T-helper 2 cell (primary cell): ENCODE data around the gene NAP1L4.
"Not testable (repeated sequence)": the region's sequence is repeated elsewhere in the genome, so short reads cannot be mapped to it uniquely, and the experiment has no call there.

ENCODE experiments used
- DNase-seq, 5 experiments: peaks; one replicate each; pipeline versions ENCODE4 v3.0.0 to v3.0.0-alpha.2; 2012 to 2022

The NAP1L4 gene

DNA sequence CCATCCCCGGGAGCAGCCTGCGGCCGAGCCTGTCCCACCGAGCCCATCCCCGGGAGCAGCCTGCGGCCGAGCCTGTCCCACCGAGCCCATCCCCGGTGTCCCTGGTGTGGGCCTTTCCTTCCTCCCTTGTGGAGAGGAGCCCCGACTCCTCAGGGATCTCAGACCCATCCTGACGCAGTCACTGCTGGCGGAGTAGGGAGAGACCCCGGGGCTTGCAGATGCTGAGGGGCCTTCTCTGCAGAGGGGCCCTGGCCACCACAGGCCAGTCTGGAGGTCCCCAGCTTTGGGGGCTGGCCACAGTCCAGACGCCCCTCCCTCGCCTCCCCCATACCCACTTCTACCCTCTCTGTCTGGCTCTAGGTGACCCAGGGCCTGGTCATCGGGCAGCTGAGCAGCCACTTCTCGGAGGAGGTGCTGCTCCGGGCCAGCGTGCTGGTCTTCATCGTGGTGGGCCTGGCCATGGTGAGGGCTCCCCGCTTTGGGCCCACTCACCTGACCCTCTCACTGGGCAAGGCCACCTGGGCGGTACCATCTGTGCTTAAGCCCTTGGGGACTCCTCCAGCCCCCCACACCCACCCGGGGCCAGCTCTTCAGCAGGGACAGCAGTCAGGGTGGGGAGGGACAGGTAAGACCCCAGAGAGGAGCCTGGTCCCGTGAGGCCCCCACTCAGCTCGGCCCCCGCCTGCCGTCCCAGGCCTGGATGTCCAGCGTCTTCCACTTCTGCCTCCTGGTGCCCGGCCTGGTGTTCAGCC, 70.2 kb downstream of the NAP1L4 start:
- no peak for DNase-seq

DNA sequence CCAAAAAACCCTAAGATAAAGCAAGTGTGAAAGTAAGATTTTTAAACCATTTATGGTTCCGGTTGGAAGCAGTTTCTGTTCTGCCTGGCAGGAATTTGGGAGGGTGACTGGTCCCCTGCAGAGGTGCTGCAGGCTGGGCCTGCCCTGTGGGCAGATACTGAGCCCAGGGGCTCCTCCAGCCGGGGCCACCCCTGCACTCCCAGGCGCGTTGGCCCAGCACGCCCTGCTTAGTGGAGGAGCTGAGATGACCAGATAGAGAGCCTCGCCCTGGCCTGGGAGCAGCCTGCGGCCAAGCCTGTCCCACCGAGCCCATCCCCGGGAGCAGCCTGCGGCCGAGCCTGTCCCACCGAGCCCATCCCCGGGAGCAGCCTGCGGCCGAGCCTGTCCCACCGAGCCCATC, 70.9 kb downstream of the NAP1L4 start:
- no peak for DNase-seq

DNA sequence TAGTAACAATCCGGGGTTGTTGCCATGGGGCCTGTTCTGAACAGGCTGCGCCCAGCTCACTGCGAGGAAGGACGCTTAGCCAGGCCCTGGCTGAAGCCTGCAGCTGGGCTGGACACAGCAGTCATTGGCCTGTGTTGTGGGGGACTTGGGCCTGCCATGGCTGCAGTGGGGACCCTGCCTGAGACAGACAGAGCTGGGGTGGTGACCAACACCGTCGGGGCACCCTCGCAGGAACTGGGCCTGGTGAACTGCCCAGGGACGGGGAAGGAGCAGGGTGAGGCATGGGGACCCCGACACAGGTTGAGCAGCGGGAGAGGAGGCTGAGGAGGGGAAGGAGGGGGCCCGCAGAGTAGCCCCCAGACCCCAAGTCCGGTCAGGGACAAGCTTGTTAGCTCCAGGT, 71.8 kb downstream of the NAP1L4 start:
- no peak for DNase-seq

DNA sequence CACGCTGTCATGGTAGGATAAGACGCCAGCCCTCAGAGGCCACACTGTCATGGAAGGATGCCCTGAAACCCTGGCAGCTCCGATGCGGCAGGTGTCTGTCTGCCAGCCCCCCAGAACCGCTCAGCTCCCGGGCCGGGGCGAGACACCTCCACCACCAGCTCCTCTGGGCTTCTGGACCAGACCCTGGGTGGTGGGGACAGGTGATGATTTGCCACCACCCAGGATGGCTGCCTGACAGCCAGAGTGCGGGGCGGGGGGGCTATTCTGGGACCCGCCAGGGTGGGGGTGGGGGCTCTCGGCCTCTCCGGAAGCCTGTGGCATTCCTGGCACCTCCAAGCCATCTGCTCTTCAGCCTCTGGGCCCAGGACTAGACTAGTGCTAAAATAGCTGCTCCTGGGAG, 72.3 kb downstream of the NAP1L4 start:
- no peak for DNase-seq

DNA sequence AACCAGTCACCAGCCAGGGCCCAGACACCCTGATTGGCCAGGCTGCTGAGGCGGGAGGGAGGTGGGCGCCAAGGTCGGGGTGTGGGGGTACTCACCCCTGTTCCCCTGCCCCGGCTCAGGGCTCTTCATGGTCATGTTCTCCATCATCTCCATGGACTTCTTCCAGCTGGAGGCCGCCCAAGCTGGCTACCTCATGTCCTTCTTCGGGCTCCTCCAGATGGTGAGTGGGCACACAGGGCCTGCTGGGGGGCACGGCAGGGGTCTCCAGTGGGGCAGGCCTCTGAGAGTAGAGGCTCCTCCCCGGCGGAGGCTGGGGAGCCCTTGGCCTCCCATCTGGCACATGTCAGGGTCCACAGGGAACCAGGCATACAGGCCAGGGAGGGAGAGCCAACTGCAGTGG, 72.9 kb downstream of the NAP1L4 start:
- DNase-seq: no peak

DNA sequence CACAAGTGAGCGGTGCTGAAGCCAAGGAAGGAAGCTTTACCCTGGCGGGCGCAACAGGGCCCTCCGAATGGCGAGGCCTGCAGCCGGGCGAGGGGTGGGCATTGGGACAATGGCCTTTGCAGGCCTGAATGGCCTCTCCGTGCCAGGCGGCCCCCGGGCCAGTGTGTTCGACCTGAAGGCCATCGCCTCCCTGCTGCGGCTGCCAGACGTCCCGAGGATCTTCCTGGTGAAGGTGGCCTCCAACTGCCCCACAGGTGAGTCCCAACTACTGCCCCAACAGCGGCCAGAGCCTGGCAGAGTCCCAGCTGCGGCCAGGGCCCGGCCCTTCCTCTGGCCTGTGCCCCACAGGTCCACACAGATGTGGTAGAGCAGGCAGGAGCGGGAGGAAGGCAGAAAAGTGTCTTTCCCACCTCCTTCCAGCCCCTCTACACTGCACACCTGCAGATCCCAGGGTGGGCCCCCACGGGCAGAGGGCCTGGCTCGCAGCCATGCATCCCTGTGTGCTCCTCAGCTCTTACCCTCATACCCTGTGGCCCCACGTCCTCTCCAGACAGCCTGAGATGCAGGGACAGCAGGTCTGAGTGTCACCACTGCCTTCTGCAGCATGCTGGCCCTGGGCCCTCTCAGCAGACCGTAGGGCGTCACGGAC, 74.2 kb downstream of the NAP1L4 start:
- DNase-seq: no peak

DNA sequence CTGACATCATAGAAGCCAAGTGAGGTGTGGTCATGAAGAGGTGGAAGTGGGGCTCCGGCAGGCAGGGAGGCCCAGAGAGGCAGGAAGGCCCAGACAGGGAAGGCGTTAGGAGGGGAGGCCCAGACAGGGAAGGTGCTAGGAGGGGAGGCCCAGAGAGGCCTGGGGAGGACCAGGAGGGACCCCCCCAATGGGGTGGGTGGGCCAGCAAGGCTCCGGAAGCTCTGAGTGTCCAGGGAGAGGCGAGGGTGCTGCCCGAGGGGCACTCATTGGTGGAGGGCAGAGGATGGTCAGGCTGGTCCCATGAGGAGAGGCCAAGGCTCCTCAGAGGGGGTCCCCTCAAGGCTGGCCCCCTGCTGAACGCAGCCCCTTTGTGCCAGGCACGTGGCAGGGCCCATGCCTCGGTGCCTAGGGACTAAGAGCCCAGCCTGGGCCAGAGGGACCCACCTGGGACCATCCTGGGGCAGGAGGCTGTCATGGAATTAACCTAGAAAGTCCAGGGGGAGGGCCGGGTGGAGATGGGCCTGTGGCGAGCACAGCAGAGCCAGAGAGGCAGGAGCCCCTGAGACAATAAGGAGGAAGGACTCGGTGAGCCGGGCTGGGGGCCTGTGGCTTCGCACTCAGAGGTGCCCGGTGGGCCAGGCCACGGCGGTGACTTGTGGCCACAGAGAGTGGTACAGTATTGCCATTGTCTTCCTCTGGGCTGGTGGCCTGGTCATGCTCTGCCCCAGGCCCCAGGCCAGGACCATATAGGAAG, 75.1 kb downstream of the NAP1L4 start:
- DNase-seq: no peak

DNA sequence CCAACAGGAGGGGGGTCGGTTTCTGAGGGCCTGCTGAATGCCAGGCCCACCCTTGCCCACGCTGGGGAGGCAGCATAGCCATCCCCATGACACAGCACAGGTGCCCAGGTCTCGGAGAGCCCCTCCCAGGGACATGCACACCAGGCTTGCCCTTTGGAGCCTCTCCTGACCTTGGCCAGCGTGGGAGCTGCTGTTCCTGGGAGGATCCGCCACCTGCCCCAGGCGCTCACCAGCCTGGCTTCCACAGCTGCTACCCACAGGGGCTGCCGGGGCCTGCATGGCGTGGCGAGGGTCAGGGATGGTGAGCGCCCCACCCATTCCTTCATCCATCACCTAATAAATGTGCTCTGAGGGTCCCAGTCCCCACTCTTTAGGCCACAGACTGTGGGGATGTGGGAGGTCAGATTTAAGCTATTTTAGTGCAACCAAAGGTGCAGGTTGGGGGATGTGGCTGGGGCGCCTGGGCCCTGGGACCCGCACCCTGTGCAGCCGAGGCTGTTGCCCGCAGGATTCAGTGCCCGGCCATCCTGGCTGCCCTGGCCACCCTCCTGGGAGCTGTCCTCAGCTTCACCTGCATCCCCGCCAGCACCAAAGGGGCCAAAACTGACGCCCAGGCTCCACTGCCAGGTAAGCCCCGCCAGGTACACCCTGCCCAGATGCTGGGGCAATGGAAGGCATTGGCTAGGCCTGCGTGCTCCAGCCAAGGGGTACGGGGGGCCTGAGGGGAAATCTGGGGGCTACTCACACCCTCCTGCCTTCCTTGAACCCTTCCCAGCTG, 75.8 kb downstream of the NAP1L4 start:
- DNase-seq: no peak

DNA sequence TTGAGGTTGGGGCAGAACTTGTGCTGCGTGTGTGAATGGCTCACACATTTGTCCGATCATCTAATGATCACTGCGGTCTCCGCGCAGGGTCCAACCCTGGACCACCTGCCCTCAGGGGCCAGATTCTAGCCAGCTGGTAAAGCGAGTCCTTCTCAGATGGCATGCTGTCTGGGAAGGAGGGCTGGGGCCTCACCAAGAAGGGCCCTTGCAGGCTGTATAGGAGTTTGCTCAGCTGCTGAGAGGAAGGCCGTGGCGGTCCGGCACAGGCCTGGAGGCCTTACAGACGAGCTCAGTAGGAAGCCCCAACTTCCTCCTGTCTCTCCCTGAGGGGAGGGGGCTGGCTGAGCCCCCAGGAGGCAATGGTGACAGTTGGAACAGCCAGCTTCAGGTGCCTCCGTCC, 76.7 kb downstream of the NAP1L4 start:
- DNase-seq: no peak

DNA sequence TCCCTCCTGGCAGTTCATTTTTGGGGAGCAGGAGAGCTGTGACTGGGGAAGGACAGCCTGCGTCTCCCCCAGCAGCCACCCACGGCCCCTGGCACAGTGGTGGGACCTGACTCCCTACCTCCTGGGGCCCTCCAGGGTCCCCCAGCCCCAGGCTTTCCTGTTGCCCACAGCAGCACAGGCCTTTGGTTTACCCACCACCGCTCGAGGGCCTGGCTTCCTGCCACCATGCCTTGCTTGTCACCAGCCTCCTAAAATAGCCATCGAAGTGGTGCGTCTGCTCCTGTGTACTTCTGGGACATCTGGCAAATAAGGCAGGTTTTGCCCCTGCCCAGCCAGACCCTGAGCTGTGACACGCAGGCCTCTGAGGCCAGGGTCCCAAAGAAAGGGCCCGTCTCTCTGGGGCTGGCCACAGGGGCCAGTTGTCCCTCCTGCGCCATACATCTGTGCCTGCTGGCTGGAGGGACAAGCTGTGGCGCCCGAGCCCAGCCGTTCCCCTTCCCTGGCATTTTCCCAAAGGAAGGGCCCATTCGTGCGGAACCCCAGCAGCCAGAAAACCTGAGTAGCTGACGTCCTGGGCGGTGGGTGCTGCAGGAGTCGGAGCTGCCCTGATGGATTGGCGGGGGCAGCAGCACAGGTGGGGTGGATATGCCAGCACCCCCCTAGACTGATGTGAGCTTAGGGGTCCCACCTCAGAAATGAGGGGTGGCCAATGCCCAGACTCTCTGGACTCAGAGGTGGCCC, 77.5 kb downstream of the NAP1L4 start:
- no peak for DNase-seq

DNA sequence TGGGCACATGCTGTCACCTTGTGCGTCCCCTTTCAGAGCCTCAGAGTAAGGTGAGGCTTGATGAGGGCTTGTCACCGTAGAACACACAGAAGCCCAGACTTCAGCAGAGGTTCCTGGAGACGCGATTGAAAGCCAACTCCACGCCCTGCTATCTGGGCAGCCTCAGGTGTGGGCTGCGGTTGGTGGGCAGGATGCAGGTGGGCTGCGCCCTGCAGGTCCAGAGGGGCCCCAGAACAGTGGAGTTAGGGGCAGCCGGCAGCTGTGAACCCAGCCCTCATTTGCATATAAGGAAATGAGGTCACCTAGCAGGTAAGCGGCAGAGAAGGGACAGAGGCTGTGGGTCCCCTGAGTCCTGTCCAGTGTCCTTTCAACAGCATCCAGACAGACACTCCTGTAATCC, 78.4 kb downstream of the NAP1L4 start:
- DNase-seq: no peak

DNA sequence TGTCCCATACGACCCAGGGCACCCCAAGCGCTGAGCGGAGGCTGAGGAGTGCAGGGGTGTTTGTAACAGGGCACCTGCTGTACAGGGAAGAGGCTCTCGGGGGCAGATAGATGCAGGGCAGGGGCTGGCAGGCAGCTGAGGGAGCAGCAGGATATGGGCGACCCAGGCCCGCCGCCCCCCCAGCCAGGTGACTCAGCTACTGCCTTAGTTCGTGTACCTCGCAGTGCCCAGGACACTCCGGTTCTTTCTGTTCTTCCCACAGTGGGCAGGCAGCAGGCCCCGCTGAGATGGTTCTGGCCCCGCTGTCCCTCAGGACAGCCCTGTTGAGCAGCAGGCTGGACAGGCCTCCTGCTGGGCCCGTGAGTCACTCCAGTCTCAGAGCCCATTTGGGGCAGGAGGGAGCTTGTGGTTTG, 79.1 kb downstream of the NAP1L4 start:
- DNase-seq: no peak

DNA sequence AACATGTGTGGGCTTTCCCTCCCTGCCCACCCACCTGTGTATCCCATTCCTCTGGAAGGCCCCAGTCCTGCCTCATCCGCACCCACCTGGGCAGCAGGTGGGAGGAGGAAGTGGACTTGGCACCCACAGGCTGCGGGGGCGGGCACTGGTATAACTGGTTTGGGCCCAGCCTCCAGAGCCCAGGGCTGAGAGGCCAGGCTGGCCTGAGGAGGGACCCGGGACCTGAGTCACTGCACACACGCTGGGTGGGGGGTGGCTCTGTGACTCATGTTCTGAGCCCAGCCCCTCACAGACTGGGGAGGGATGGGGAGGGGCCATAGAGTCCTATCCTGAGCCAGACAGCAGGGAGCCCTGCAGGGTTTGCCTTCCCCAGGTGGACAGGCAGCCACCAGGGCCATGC, 79.6 kb downstream of the NAP1L4 start:
- no peak for DNase-seq

DNA sequence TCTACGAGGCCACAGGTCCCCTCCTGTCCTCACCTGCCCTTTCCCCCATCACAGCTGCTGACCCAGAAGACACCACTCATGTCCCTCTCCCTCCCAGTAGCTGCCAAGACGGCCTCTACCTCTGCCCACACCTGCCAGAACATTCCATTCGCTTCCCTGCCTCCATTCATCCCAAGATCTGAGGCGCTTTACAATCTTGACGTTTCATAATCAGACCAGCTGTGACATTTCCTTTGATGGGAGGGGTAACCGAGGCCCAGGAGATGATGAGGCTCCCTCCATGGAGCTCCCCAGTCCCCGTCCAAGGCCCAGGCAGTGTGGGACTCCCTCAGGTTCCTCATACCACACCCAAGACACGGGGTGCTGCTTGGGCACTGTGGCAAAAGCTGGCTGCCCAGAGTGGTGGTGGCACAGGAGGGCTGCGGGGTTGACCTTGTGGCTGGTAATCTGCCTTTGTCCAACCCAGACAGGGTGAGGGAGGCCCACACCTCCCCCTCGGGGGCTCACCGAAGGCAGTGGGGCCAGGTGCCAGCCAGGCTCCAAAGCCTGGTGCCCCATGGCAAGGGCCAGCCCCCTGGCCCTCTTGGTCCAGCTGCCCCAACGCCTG, 80.2 kb downstream of the NAP1L4 start:
- DNase-seq: no peak

DNA sequence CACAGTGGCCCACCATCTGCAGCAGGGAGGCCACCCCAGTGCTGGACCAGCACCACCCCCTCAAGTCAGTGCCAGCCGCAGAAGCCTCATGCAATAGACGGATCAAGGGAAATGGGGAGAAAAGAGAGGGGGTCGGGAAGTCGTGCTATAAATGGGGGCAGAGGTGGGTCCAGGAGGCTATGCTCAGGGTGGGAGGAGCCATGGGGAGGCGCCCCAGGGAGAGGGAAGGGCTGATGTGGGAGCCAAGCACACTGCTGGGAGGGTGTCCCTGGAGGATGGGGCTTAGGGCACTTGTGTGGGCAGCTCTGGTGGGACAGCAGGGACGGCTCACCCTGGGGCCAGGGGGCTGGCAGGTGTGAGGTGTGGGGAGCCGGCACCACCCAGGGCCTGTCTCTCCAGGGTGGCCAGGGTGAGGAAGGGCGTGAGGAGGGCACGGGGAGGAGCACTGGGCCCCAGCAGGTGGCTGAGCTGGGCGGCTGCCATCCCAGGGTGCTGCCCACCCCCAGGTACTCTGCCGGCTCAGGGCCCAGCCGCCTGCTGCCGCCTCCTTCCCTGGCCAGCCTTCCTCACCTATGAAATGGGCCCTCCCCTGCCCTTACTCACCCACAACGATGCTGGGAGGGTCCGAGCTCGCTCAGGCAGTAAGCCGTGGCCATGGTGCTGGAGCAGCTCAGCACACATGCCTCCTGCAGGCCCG, 80.9 kb downstream of the NAP1L4 start:
- no peak for DNase-seq

DNA sequence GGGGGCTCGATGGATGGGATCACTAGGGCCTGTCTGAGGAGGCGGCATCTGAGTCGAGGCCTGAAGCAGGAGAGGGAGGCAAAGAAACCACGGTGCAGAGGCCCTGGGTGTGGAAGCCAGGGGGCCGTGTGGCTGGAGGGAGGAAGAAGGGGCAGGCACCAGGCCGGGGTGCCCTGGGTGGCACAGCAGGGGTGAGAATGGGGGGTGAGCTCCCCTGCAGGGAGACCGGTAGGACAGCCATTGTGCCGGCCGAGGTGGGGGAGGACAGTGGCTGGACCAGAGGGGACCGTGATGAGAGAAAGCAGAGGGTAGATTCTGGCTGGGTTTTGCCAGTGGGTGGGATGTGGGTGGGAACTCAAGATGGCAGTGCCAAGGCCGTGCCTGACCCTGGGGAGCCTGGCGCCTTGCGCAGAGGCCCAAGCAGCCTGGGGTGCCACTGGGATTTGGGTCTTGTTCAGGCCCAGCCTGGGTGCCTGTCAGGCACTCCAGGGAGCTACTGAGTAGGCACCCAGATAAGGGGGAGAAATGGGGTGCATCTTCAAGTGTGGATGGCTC, 81.7 kb downstream of the NAP1L4 start:
- no peak for DNase-seq

DNA sequence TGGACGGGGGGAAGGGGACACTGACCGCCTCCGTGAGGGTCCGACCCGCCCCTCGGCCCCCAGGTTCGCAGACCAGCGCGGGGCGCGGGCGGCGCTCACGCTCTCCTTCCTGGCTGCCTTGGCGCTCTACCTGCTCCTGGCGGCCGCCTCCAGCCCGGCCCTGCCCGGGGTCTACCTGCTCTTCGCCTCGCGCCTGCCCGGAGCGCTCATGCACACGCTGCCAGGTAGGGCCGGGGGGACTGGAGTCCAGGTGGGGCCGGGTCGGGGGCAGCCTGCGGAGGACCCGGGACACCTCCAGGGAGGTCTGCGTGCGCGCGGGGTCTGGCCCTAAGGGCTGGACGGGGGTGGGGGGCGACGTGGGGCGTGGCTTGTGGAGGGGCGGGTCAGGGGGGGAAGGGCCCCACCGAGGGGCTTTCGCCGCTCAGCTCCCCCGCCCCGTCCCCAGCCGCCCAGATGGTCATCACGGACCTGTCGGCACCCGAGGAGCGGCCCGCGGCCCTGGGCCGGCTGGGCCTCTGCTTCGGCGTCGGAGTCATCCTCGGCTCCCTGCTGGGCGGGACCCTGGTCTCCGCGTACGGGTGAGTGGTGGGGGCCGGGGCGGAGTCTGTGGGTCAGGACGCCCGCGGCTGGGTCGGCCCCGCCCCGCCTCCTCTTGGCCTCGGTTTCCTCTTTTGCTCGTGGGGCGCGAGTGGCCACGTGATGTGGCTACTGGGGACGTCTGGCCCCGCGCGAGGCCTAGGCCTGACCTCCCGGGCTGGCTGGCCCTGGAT, 82.8 kb downstream of the NAP1L4 start:
- no peak for DNase-seq

DNA sequence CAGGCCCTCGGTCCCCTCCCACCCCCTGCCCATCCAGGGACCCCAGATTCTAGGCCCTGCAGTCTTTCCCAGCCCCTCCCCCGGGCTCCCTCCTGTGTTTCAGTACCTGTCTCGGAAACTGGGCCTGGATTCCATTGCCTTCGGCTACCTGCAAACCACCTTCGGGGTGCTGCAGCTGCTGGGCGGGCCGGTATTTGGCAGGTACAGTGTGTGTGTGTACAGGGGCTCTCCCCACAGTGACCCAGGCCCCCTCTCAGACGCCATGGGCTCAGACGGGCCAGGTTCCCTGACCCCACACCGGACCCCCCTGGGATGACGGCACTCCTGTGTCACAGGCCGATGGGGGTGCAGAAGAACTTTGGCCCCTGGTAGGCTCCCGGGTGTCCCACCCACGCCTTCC, 84.0 kb downstream of the NAP1L4 start:
- no peak for DNase-seq

DNA sequence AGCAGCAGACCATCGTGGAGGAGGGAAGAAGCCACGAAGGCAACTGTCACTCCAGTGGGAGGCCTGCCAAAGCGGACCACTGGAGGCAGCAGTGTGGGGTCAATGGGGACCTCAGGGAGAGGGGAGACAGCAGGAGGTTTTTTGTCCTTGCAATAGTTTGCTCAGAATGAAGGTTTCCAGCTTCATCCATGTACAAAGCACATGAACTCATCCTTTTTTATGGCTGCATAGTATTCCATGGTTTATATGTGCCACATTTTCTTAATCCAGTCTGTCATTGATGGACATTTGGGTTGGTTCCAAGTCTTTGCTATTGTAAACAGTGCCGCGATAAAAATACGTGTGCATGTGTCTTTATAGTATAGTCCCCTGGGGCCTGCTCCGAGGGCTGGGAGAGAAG, 86.8 kb downstream of the NAP1L4 start:
- DNase-seq: not testable (repeated sequence)
